Measurements from ENCODE around the gene FRY. TPM values are rescaled to one million over a fixed set of nuclear protein-coding genes. Genes with fewer than 3 reads are reported as not detected.

FRY gene
- total RNA-seq, 4 donors from 2014 or later = 32.0 to 111 (median 63.8) TPM

GRCh38 chr13:32252812-32253438 is 221.4 kb downstream of the FRY start:
- intact Hi-C loops (cut with DNase I; ENCODE audit: low total_unique reads) = no loop called here
- no peaks in the 10 kb centered on the region for H3K36me3 ChIP-seq
- DNase-seq = no peak
- no peaks in the 10 kb centered on the region for H3K4me1 ChIP-seq
- TF ChIP-seq POLR2A (IDR thresholded peaks at IDR 0.05) = no peak
- TF ChIP-seq, protein P1, sequence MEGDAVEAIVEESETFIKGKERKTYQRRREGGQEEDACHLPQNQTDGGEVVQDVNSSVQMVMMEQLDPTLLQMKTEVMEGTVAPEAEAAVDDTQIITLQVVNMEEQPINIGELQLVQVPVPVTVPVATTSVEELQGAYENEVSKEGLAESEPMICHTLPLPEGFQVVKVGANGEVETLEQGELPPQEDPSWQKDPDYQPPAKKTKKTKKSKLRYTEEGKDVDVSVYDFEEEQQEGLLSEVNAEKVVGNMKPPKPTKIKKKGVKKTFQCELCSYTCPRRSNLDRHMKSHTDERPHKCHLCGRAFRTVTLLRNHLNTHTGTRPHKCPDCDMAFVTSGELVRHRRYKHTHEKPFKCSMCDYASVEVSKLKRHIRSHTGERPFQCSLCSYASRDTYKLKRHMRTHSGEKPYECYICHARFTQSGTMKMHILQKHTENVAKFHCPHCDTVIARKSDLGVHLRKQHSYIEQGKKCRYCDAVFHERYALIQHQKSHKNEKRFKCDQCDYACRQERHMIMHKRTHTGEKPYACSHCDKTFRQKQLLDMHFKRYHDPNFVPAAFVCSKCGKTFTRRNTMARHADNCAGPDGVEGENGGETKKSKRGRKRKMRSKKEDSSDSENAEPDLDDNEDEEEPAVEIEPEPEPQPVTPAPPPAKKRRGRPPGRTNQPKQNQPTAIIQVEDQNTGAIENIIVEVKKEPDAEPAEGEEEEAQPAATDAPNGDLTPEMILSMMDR (IDR thresholded peaks at IDR 0.05) = no peak
- H3K27me3 ChIP-seq = no peaks in the 10 kb centered on the region
- peak overlapping the region in 1 of 2 donors; percentile 62 for H3K27ac ChIP-seq
- H3K4me3 ChIP-seq = no peak overlapping the region
- H3K9me3 ChIP-seq = no peaks in the 10 kb centered on the region

- Histone ChIP-seq H3K4me1 (no peaks in the 10 kb centered on the region), H3K27ac (peak overlapping the region; percentile 49 to 62), H3K4me3 (no peak overlapping the region), H3K36me3 (no peaks in the 10 kb centered on the region), H3K9me3 (no peaks in the 10 kb centered on the region), H3K27me3 (no peaks in the 10 kb centered on the region)
- peak in 1 of 2 donors; percentile 52 for TF ChIP-seq POLR2A (IDR thresholded peaks at IDR 0.05)
- TF ChIP-seq, protein P1 (IDR thresholded peaks at IDR 0.05) = no peak
- intact Hi-C loops (cut with DNase I; ENCODE audit: low total_unique reads) = no loop called here
- DNase-seq = no peak
Measured at GRCh38 chr13:32253911-32254399, 222.4 kb downstream of the FRY start.

GRCh38 chr13:32254416-32254815 is 222.8 kb downstream of the FRY start:
- Histone ChIP-seq H3K27me3 (no peaks in the 10 kb centered on the region), H3K4me3 (no peak overlapping the region), H3K9me3 (no peaks in the 10 kb centered on the region), H3K36me3 (no peaks in the 10 kb centered on the region), H3K4me1 (no peaks in the 10 kb centered on the region), H3K27ac (peak overlapping the region; percentile 49 to 62)
- TF ChIP-seq, protein P1 (IDR thresholded peaks at IDR 0.05) = no peak
- no peak for TF ChIP-seq POLR2A (IDR thresholded peaks at IDR 0.05)
- no peak for DNase-seq
- intact Hi-C loops (cut with DNase I; ENCODE audit: low total_unique reads) = no loop called here

GRCh38 chr13:32254916-32255723 is 223.5 kb downstream of the FRY start:
- intact Hi-C loops (cut with DNase I; ENCODE audit: low total_unique reads) = no loop called here
- H3K27me3 ChIP-seq = no peaks in the 10 kb centered on the region
- TF ChIP-seq, protein P1 (IDR thresholded peaks at IDR 0.05) = no peak
- no peak for TF ChIP-seq POLR2A (IDR thresholded peaks at IDR 0.05)
- H3K4me1 ChIP-seq = no peaks in the 10 kb centered on the region
- H3K9me3 ChIP-seq = no peaks in the 10 kb centered on the region
- H3K27ac ChIP-seq = peak overlapping the region; percentile 49 to 62
- no peak for DNase-seq
- H3K4me3 ChIP-seq = no peak overlapping the region
- no peaks in the 10 kb centered on the region for H3K36me3 ChIP-seq

GRCh38 chr13:32255724-32256109 is 224.1 kb downstream of the FRY start:
- intact Hi-C loops (cut with DNase I; ENCODE audit: low total_unique reads) = no loop called here
- H3K36me3 ChIP-seq = no peaks in the 10 kb centered on the region
- TF ChIP-seq, protein P1 (IDR thresholded peaks at IDR 0.05) = no peak
- no peak for TF ChIP-seq POLR2A (IDR thresholded peaks at IDR 0.05)
- no peak overlapping the region for H3K4me3 ChIP-seq
- peak overlapping the region in 1 of 2 donors; percentile 62 for H3K27ac ChIP-seq
- no peaks in the 10 kb centered on the region for H3K4me1 ChIP-seq
- DNase-seq = no peak
- H3K27me3 ChIP-seq = no peaks in the 10 kb centered on the region
- no peaks in the 10 kb centered on the region for H3K9me3 ChIP-seq

Data from uterus (tissue), 4 donors.